Astrocyte of the hippocampus (primary cell): ENCODE data around the gene ARHGEF7.
A peak's percentile ranks its signal among the peaks of the same experiment; 100 is the strongest.
"Not testable (repeated sequence)": the region's sequence is repeated elsewhere in the genome, so short reads cannot be mapped to it uniquely, and the experiment has no call there.

Source experiments
- DNase-seq: peaks from one replicate; pipeline ENCODE4 v3.0.0; 2011; ENCODE audit warnings: low read depth, low spot score

The ARHGEF7 gene

GRCh38 chr13:111252446-111253364, 137.6 kb downstream of the ARHGEF7 start:
- DNase-seq = no peak

DNA sequence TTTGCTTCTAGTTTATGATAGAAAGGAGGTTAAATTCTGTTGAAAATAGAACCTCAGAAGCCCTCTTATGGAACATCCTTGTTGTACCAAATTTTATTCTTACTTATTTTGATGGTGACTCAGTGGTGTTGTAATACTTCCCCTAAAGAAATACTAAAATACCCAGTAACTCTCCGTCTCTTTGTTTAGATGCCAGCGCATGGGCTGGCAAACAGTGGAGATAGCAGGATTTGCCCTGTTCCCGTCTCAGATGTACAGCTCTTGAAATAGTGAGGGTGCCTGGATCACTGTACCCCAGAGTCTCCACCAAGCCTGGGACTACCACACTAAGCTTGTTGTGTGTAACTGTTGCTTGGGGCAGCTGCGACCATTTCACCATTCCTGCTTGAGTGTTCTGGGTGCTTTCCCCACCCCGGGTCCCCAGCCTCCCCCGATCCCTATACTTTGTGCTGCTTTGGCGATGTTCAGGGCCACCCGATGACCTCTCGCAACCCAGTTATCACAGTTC, 138.3 kb downstream of the ARHGEF7 start:
- no peak for DNase-seq

- DNase-seq = no peak
Measured at GRCh38 chr13:111255228-111255790, 140.2 kb downstream of the ARHGEF7 start.

- DNase-seq = no peak
Measured at GRCh38 chr13:111256458-111256857, 141.3 kb downstream of the ARHGEF7 start.

- DNase-seq = no peak
Measured at GRCh38 chr13:111256946-111257345, 141.8 kb downstream of the ARHGEF7 start.

GRCh38 chr13:111257899-111258298, 142.8 kb downstream of the ARHGEF7 start:
- not testable (repeated sequence) for DNase-seq

DNA sequence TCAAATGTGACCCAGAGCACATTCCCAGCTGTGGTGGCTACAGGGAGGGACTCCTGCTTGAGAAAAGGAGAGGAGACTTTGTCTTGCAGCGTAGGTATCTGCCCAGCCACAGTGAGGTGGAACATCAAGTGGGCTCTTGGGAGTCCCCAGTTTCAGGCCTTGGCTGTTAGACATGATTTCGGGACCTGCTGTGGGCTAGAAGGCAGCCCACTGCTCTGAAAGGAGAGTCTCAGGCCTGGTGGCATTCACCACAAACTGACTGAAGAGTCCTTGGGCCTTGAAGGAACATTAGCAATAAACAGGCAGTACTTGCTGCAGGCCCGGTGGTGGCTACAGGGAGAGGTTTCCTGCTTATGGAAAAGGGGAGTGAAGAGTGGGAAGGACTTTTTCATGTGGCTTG, 143.5 kb downstream of the ARHGEF7 start:
- no peak for DNase-seq

DNA sequence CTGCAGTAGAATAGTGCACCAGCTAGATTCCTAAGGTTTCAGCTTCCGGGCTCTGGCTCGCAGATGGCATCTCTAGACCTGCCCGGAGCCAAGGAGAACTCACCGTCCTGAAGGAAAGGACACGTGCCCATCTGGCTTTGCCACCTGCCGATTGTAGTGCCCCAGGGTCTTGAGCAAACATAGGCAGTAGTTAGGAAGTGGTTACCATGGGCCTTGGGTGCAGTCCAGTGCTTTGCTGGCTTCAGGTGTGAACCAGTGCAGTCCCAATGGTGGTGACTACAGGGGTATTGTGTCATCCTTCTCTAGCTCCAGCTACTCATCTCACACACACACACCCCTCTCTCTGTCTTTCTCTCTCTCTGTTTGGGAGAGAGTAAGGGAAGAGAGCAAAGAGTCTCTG, 143.9 kb downstream of the ARHGEF7 start:
- DNase-seq = no peak

- DNase-seq = no peak
Measured at GRCh38 chr13:111261326-111261725, 146.2 kb downstream of the ARHGEF7 start.

GRCh38 chr13:111262281-111262680, 147.2 kb downstream of the ARHGEF7 start:
- DNase-seq = no peak

DNA sequence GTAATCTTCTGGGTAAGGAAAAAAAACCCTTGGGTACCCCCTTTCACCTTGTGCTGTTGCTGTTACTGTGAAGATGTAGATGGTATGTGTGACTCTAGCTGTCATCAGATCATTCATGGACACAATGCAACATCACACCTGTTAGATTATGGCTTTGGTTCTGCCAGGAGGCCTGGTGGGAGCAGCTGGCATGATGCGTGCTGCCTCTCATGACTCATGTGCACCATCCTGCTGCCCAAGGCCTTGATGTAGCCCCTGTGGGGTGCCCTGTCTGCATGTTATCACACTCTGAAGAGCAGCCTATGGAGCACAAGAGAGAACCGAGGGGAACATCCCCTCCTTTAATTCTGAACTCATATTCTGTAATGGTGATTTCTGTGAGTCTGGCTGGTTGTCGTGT, 147.6 kb downstream of the ARHGEF7 start:
- no peak for DNase-seq

- no peak for DNase-seq
Measured at GRCh38 chr13:111263566-111263965, 148.5 kb downstream of the ARHGEF7 start.

DNA sequence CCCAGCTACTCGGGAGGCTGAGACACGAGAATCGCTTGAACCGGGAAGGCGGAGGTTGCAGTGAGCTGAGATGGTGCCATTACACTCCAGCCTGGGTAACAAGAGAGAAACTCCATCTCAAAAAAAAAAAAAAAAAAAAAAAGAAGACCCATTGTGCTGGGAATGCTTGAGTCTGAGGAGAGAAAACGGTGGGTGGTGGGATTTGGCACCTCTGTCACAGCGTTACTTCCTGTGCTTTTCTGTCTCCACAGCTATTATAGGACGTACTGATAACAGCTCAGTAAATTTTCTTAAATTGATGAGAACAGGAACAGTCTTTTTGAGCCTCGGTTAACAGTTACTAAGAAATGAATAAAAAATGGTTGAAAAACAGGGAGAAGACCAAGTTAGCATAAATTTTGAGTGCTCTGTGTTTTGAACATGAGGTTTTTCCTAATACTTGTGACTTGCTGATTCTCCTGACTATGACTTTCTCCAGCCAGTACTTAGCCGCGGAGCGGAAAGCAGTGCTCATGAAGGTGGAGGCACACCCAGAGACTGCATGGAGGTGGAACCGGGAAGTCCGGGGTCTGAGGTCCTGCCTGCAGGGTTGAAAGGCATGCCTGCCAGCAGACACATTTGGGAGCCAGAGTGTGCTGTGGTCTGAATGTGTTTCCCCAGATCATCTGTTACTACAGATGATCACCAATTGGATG, 150.0 kb downstream of the ARHGEF7 start:
- no peak for DNase-seq

DNA sequence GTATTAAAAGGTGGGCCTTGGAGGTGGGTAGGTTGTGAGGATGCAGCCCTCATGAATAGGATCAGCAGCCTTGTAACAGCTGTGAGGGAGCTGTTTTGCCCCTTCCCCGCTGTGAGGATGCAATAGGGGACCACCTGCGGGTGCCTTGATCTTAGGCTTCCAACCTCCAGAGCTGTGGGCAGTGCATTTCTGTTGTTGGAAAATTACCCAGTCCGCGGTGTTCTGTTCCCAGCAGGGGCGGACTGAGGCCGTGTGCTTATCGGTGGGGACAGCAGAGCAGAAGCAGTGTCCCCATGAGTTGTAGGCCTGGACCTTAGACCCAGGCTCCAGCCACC, 150.6 kb downstream of the ARHGEF7 start:
- no peak for DNase-seq

- no peak for DNase-seq
Measured at GRCh38 chr13:111267205-111267604, 152.1 kb downstream of the ARHGEF7 start.

DNA sequence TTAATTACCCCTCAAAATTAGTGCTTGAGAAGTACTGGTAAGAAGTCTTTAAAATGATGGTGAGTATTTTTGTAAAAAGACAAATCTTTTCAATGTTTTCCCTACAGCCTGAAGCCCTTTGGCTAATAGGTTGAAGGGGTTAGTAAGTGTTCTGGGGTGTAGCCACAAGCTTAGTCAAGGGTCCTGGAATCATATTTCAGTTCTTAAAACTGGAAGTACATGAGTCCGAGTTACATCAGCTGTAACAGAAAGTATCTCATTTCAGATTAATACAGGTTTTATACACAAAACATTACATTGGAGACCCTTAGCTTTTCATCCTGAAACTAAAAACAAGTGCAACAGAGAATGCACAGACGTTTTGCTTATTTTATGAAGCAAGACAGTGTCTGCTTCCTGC, 152.7 kb downstream of the ARHGEF7 start:
- DNase-seq = no peak

DNA sequence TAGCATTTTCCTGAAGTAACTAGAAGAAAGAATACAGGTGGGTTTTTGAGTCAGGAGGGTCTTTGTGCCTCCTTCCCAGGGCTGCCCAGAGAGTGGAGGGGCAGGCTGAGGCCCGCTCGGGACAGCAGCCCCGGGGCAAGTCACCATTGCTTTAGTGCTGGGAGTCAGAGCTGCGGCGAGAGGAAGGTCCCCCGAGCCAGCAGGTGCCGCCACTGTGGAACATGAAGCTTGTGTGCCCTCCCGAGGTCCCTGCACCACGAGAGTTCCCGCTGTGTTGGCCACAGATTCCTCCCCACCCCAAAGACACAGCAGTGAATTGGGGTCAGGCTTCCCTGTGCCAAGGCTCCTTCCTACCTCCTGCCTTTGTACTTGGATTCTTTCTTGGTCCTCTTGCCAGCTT, 154.4 kb downstream of the ARHGEF7 start:
- DNase-seq = no peak

- DNase-seq = no peak
Measured at GRCh38 chr13:111270126-111270525, 155.0 kb downstream of the ARHGEF7 start.

DNA sequence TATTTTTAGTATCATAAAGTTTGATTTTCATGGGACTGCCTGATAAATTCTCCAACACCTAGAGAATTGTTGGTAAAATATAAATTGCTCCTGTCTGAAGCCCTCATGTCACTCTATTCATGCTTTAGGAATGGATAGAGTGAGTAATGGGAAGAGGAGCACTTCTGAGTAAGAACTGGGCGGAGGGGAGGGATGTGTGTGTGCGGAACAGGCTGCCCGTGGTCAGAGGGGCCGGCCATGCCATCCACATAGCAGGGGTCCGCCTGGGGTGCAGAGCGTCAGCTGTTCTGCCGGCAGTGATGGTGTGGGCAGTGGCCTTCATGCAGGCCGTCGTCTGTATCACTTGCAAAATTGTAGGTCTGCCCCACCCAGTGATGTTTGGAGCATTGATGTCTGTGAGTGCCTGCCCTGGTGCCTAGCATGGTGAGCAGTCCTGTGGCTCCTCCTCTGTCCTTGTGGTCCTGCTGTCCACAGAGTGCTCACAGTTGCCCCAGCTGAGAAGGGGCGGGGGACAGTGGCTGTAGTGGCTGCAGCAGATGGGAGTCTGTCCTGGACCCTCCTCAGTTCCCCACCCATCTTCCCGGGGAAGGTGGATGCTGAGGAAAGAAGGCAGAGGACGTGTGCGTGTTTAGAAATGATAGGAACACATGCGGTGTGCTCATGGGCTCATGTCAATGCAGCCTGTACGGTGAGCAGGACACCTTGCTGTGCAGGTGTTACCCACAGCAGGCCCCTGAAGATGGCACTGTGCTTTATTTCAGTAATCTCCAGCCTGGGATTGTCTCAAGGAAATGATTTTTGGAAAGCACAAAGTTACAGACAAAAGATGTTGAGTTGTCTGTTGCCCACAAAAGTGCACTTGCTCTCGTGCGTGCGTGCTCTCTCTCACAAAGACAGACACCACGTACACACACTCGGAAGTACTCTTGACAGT, 155.9 kb downstream of the ARHGEF7 start:
- peak; percentile 24 for DNase-seq

DNA sequence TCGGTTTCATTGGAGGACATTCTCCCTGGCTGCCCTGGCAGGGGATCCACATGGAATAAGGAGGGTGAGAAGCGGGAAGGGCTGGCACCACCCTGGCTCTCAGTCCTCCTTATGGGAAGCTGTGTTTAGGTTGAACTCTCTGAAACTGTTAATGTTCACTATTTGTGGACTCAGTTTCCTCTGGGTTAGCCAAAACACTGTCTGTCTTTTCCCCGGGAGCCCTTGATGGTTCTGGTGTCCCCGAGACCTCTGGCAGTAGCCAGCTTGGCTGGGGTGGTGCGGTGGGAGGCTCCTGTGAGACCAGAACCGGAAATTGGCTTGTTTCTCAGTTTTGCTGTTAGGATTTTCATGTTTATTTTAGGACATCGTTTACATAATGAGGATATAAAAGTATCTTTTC, 157.0 kb downstream of the ARHGEF7 start:
- DNase-seq = no peak

- DNase-seq = no peak
Measured at GRCh38 chr13:111275382-111275781, 160.3 kb downstream of the ARHGEF7 start.
